Stomach (tissue), 4 donors: ENCODE data around the gene TTC33.

Experiments
- CTCF ChIP-seq, 7 experiments: fragments of 450-650 bp in 4 of 7; fragments of 200-600 bp in 3 of 7; sonication (generic) in 3 of 7; IDR thresholded peaks; one replicate each; pipeline ENCODE4 v1.5.1; 2016 to 2019; ENCODE audit warnings: antibody characterized with exemption in 7 of 7, control low read depth in 2 of 7, mild to moderate bottlenecking in 1 of 7
- EP300 ChIP-seq: sonication (generic); formaldehyde crosslinking; IDR thresholded peaks from one replicate; pipeline ENCODE4 v1.6.1; 2017; ENCODE audit warnings: antibody characterized with exemption

GRCh38 chr5:40540301-40540700 is 215.5 kb downstream of the TTC33 start:
- no peak for TF ChIP-seq EP300
- no peak for TF ChIP-seq CTCF (IDR thresholded peaks at IDR 0.05)
